ENCODE results near the gene SLC38A3.

SLC38A3 gene

DNA sequence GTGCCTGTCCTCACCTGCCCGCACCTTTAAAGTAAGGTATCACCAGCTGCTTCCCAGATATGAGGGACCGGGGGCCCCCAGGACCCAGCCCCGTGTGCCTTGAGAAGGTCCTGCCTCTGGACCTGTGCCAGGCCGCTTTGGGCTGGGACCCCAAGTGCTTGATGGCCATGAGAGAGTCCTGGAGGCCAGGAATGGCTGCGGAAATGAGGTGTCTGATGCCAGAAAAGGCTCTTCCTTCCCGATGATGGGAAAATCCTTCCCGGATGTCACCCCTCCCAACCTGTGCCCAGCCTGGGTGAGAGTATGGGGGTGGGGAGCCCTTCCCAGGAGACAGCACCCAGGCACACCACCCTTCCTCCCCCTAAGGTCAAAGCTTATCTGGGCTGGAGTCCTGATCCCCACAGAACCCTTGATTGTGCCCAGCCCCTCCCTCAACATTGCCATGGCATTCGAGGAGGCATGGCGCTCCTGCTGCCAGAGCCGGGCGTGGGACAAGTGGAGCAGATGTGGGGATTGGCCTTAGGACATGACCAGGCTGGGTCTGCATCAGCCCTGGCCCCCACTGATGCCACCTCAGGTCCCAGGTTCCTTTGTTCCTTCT is 35.7 kb upstream of the SLC38A3 start:
- no peak for DNase-seq

DNA sequence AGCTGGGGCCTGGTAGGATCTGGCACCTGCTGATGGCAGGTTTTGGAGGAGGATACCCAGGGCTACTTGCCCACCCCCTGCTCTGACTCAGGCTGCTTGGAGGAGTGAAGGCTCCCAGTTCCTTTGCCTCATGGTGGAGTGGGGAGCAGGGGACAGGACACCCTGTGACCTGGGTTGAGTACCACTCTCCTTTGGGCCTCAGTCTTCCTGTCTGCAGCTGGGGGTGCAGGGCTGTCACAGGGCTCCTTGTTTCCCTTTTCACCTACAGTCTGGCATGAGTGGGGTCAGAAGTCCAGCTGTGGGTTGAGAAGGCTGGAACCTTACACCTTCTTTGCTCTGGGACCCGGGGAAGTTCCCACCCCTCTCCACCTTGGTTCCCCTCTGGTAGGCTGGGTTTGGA is 35.2 kb upstream of the SLC38A3 start:
- no peak for DNase-seq

GRCh38 chr3:50170689-50171088 is 34.4 kb upstream of the SLC38A3 start:
- DNase-seq = no peak

GRCh38 chr3:50171540-50172301 is 33.4 kb upstream of the SLC38A3 start:
- no peak for DNase-seq

DNA sequence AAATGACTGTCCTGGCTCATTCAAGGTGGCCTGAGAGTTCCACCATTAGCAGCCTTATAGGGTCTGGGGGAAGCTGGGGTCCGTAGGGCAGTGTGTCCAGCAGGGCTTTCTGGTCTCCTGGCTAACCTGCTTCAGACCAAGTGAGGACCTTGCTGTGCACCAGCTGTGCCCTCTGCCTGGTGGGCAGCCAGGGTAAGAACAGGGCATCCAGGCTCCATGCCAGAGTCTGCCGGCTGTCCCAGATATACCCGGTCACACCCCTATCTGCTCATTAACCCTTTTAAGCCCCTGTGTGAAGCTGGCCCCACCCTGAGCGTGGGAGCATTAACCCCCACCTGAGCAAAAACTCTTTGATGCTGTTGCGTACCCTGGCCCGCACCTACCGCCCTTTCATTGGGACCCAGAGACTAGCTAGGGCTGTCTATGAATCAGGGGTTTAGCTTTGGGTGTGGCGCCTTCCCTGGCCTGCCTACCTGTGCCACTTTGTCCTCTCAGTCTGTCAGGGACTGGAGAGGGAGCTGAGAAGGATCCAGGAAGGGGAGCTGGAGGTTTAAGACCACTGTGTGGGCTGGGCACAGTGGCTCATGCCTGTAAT is 32.3 kb upstream of the SLC38A3 start:
- DNase-seq = no peak

DNA sequence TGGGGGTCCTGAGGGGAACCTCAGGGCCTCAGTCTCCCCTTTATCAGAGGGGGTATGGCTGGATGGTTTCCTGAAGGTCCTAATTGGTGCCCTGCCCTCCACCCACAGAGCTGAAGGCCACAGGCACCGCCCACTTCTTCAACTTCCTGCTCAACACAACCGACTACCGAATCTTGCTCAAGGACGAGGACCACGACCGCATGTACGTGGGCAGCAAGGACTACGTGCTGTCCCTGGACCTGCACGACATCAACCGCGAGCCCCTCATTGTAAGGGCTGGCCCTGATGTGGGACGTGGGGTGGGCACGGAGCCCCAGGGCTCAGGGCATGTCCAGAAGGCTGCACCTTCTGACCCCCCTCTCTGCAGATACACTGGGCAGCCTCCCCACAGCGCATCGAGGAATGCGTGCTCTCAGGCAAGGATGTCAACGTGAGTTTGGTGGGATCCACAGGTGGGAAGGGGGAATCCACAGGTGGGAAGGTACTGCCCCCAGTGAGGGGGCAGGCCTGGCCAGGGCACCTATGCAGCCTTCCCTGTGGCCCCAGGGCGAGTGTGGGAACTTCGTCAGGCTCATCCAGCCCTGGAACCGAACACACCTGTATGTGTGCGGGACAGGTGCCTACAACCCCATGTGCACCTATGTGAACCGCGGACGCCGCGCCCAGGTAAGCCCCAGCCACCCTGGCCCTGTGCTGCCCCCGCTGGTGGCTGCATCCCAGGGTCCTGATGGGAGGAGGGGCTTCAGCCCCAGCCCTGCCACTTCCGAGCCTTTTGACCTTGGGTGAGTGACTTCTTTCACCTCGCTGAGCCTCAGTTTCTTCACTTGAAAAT is 31.2 kb upstream of the SLC38A3 start:
- no peak for DNase-seq

- DNase-seq = no peak
Observed at GRCh38 chr3:50174517-50174895, 30.6 kb upstream of the SLC38A3 start.

- DNase-seq = no peak
Observed at GRCh38 chr3:50174947-50175524, 30.0 kb upstream of the SLC38A3 start.

- DNase-seq = no peak
Observed at GRCh38 chr3:50177346-50177745, 27.7 kb upstream of the SLC38A3 start.

GRCh38 chr3:50179710-50180109 is 25.4 kb upstream of the SLC38A3 start:
- DNase-seq = no peak

DNA sequence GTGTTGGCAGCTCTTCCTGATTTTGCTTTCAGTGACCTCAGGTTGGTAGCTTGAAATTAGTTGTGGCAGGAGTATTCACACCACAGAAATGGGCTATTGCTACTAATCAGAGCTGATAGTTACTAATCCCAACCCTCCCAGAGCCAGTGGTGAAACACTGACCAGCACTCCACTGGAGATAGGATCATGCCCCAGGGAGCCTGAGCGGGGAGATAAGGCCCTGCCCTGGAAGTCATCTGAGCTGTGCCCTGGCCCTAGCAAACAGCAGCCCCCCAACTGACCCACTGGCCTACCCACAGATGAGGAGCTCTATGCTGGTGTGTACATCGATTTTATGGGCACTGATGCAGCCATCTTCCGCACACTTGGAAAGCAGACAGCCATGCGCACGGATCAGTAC is 23.1 kb upstream of the SLC38A3 start:
- no peak for DNase-seq

GRCh38 chr3:50182533-50183099 is 22.5 kb upstream of the SLC38A3 start:
- DNase-seq = no peak

DNA sequence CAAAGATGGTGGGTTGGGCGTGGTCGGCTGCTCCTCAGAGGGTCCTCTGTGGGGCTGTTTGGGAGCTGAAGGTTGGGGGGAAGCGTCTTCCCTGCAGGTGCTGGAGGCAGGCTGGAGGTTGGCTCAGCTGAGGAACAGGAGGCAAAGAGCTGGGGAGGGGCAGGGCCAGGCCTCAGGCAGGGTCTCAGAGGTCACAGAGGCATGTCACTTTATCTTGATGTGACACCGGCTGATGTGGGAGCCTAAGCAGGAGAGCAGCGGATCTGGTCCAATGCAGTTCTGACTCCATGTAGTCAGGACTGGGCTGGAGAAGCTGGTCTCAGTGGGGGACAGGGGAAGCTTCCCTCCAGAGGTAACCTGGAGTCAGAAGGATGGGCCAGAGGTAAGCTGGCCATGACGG is 21.3 kb upstream of the SLC38A3 start:
- DNase-seq = no peak

DNA sequence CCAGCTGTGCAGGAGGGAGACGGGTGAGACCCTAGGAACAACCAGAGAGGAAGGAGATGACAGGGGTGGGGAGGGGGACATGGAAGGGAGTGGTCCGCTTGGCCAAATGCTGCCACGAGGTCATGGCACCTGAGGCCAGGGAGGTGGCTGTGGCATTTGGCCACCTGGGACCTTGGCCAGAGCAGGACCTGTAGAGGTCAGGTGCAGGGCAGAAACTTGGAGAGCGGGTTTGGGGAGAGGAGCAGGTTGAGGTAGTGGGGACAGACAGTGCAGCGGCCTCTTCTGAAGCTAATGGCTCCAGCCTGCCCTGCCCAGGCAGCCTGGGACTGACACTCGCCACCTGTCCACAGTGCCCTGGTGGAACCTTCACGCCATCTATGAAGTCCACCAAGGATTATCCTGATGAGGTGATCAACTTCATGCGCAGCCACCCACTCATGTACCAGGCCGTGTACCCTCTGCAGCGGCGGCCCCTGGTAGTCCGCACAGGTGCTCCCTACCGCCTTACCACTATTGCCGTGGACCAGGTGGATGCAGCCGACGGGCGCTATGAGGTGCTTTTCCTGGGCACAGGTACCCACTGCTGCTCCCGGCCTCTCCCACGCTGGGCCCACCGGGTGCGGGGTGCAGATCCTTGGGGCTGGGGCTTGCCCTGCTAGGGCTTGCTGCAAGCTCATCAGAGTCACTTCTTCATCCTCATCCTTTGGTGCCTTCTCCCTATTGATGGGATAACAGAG is 20.7 kb upstream of the SLC38A3 start:
- DNase-seq = no peak

- no peak for DNase-seq
Observed at GRCh38 chr3:50185230-50185629, 19.8 kb upstream of the SLC38A3 start.

- DNase-seq = no peak
Observed at GRCh38 chr3:50186096-50186495, 19.0 kb upstream of the SLC38A3 start.

- DNase-seq = no peak
Observed at GRCh38 chr3:50187750-50188149, 17.3 kb upstream of the SLC38A3 start.

GRCh38 chr3:50189274-50189673 is 15.8 kb upstream of the SLC38A3 start:
- DNase-seq = peak; percentile 61 to 76

DNA sequence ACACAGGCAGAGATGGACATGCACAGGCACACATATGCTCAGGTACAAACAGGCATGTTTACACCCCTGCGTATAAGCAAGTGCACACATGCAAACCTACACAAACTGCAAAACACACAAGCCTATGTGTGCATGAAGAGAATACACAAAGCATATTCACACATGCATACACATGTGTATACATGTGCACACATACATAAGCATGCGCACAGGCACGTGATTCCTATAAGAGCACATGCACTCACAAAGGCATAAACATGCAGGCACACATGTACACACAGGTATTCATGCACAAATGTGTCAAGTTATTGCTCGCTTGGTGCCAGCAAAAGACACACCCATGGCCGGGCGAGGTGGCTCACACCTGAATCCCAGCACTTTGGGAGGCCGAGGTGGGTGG is 15.1 kb upstream of the SLC38A3 start:
- DNase-seq = no peak

DNA sequence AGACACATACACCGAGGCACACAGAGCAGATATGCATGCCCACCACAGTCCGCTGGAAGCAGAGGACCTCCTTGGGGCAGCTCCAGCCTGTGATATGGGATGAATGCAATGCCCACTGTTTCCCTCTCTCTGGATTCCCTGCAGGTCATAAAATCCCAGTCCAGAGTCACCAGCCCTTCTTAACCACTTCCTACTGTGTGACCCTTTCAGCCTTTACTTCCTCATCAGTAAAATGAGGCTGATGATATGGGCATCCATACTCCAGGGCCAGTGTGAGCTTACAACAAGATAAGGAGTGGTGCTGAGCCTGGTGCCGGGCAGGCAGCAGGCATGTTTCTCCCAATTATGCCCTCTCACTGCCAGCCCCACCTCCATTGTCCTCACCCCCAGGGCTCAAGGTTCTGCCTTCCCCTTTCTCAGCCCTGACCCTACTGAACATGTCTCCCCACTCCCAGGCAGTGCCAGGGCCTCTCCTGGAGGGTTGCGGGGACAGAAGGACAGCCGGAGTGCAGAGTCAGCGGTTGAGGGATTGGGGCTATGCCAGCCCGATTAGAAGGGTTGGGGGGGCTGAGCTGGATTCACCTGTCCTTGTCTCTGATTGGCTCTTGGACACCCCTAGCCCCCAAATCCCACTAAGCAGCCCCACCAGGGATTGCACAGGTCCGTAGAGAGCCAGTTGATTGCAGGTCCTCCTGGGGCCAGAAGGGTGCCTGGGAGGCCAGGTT is 14.0 kb upstream of the SLC38A3 start, which contains the start of gene GNAT1:
GNAT1 (plus strand) TSS at position 675 of the 725 bp plus-strand sequence. CDS start 116 bp downstream, outside the sequence.
- DNase-seq = no peak

- no peak for DNase-seq
Observed at GRCh38 chr3:50192124-50192523, 12.9 kb upstream of the SLC38A3 start.

All from NCI-H526 (cell line).